KOPT-K1 (cell line): ENCODE measurements around the gene SPOCK3.

Source experiments
- H3K27ac ChIP-seq: fragments of 200-600 bp; sonication (generic); 2 replicates; pipeline ENCODE4 v1.5.1; 2016; ENCODE audit warnings: antibody characterized with exemption, mild to moderate bottlenecking, low read depth, low read length; ENCODE audit not compliant: poor library complexity, severe bottlenecking
- H3K36me3 ChIP-seq: fragments of 200-600 bp; sonication (generic); 2 replicates; pipeline ENCODE4 v1.5.1; 2017; ENCODE audit warnings: antibody characterized with exemption, mild to moderate bottlenecking, low read length, moderate library complexity; ENCODE audit not compliant: insufficient read depth
- H3K9me3 ChIP-seq: fragments of 200-600 bp; sonication (generic); 2 replicates; pipeline ENCODE4 v1.5.1; 2017; ENCODE audit warnings: antibody characterized with exemption, low read length, mild to moderate bottlenecking; ENCODE audit not compliant: insufficient read depth, poor library complexity, severe bottlenecking

Gene SPOCK3

DNA sequence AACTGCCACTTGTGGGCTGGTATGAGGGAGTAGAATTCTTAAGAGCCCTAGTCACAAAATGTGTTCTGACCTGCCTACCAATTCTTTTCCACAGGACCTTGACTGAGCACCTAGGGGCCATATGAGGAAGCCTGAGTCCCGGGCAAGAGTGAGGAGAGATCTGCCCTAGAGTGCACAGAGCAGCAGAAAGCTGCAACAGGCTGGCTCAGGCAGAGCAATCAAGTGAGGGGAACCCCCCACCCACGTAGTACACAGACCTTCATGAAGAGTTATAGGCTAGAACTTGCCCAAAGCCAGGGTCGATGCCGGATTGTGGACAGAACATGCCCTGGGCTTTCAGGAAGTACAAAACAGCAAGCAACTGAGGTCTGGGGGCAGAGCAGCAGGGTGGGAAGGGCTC is 117.0 kb downstream of the SPOCK3 start:
- no peaks in the 10 kb centered on the region for H3K36me3 ChIP-seq
- H3K27ac ChIP-seq: no peak overlapping the region
- no peaks in the 10 kb centered on the region for H3K9me3 ChIP-seq

DNA sequence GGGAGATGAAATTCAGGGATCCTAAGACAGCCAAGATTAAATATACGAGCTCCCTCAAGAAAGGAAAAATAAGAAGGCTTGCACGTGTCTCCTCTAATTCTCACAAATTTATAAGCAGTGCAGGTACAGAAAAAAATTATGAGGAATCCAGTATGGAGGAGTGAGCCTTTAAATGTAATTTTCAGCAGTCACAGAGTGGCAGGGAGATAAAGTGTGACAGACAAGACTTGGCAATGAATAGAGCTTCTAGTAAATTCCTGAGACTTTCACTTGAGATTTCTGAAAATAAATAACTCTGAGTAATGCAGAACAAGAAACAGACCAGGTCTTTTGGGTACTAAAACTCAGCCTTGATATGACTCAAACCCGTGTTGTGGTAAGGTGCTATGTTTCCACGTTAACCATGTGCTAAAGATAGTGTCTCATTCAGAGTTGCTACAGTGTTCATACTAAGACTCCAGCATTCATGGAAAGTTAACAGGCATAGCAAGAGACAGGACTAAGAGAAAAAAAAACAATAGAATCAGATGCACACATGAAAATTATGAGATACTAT is 119.8 kb downstream of the SPOCK3 start:
- Histone ChIP-seq H3K36me3 (no peaks in the 10 kb centered on the region), H3K27ac (no peak overlapping the region), H3K9me3 (no peaks in the 10 kb centered on the region)

DNA sequence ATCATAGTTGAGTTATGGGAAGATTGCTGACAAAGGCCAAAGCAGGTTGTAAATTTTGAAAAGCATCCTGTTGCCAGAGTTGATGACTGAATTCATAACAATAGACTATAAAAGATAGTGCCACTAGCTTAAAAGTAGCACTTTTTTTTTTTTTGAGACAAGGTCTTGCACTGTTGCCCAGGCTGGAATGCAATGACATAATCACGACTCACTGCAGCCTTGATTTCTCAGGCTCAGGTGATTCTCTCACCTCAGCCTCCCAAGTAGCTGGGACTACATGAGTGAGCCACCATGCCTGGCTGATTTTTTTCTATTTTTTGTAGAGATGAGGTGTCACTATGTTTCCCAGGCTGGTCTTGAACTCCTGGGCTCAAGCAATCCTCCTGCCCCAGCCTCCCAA is 122.7 kb downstream of the SPOCK3 start:
- no peaks in the 10 kb centered on the region for H3K36me3 ChIP-seq
- H3K27ac ChIP-seq: no peak overlapping the region
- H3K9me3 ChIP-seq: no peaks in the 10 kb centered on the region

DNA sequence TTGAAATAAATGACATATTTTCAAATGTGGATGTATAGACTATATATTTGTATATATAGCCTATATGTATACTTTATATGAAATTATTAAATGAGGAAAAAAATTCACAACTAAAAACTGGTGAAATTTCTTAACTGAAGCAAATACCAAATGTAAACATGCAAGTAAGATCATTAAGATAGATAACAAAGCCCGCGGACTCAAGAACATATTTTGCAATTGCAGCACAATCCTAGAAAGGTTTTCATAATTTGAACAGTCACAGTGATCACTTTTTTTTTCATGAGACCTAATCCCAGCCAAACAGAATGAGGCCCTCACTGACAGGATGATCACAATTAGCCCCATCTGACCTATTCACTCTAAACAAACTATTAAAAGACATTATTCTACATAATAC is 123.2 kb downstream of the SPOCK3 start:
- Histone ChIP-seq H3K9me3 (no peaks in the 10 kb centered on the region), H3K27ac (no peak overlapping the region)

DNA sequence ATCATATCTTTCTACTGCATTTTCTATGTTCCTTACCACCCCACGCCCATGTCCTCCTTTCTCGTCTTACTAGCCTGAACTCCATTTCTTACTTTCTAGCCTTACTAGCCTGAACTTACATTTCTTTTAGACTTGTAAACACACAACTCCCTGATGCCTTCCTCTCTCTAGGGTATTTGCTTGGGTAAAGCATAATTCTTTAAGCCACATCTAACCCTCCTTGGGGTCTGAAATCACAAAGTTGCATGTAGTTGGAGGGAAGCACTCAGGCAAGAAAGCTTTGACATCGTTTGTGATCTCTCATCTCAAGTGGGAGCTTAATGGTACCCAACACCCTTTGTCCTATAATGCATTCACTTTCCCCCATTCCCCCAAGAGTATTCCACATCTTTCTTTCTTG is 124.4 kb downstream of the SPOCK3 start:
- Histone ChIP-seq H3K27ac (no peak overlapping the region), H3K9me3 (no peaks in the 10 kb centered on the region), H3K36me3 (no peaks in the 10 kb centered on the region)

More for the DNA sequence above, 123.2 kb downstream of the SPOCK3 start:
- no peaks in the 10 kb centered on the region for H3K36me3 ChIP-seq

DNA sequence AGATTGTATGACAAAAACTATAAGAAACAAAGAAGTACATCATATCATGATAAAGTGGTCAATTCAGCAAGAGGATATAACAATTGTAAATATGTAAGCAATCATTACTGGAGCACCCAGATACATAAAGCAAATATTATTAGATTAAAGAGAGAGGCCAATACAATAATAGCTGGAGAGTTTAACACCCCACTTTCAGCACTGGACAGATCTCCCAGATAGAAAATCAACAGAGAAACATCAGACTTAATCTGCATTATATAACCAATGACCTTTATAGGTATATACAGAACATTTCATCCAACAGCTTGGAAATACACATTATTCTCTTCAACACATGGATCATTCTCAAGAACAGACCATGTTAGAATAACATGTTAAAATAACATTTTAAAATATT is 128.4 kb downstream of the SPOCK3 start:
- Histone ChIP-seq H3K9me3 (no peaks in the 10 kb centered on the region), H3K36me3 (no peaks in the 10 kb centered on the region), H3K27ac (no peak overlapping the region)

DNA sequence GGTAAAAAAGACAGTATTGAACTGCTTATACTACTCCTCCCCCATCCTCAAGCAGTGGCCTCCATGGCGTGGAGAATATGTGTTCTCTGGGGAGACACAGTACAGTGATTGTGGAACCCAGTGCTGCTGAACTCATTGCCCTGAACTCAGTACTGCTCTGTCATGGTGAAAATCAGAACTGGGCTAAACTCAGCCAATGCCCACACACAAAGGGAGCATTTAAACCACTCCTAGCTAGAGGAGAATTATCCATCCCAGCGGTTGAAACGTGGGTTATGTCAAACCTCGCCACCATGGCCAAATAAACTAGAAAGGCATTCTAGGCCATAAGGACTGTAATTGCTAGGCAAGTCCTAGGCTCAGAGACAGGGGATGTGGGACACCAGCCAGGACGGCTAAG is 131.8 kb downstream of the SPOCK3 start:
- H3K27ac ChIP-seq: no peak overlapping the region
- no peaks in the 10 kb centered on the region for H3K36me3 ChIP-seq
- no peaks in the 10 kb centered on the region for H3K9me3 ChIP-seq

DNA sequence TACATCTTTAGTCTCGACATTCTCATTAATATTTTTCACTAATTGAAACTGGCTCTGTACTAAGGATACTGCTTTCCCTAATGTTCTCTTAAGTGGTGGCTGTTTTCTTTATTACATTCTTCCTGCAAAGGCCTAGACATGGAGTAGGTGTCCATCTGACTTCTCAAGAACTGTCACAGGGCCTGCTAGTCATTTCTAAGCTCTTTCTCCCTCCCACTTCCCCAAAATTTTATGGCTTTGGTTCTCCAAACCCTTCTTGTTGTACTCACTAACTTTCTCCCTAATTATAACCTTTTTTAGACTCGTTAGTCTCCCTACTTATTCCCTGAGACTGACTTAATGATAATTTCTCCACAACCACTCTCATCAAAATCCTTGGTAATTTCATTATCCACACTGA is 133.3 kb downstream of the SPOCK3 start:
- no peaks in the 10 kb centered on the region for H3K9me3 ChIP-seq
- no peak overlapping the region for H3K27ac ChIP-seq
- H3K36me3 ChIP-seq: no peaks in the 10 kb centered on the region

GRCh38 chr4:167100120-167100519 is 134.2 kb downstream of the SPOCK3 start:
- Histone ChIP-seq H3K36me3 (no peaks in the 10 kb centered on the region), H3K9me3 (no peaks in the 10 kb centered on the region), H3K27ac (no peak overlapping the region)

- H3K27ac ChIP-seq: no peak overlapping the region
- H3K9me3 ChIP-seq: no peaks in the 10 kb centered on the region
- H3K36me3 ChIP-seq: no peaks in the 10 kb centered on the region
These were observed 146.2 kb downstream of the SPOCK3 start for GRCh38 chr4:167088115-167088514.

GRCh38 chr4:167084321-167084720 is 150.0 kb downstream of the SPOCK3 start:
- no peaks in the 10 kb centered on the region for H3K36me3 ChIP-seq
- no peak overlapping the region for H3K27ac ChIP-seq
- H3K9me3 ChIP-seq: no peaks in the 10 kb centered on the region

- no peak overlapping the region for H3K27ac ChIP-seq
- no peaks in the 10 kb centered on the region for H3K9me3 ChIP-seq
- H3K36me3 ChIP-seq: no peaks in the 10 kb centered on the region
These were observed 154.5 kb downstream of the SPOCK3 start for GRCh38 chr4:167079762-167080161.

DNA sequence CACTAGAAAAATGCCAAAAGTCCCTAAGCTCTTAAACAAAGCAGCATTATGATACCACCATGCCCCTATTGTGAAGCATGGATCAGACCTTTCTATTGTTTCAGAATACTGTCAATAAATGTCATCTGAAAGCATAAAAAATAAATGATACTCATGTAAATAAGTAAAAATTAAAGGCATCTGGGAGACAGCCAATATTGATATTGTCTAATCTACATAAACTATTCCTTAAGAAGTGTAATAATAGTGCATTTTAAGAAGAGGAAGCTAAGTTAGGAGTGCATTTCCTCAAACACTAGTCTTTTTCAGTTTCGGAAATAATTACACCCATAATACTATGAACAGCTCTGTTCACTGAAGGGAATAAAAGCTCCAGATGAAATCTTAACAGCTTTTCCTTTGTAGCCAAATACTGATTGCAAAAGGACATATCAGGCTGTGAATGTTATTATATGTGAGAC is 181.6 kb downstream of the SPOCK3 start:
- H3K27ac ChIP-seq: no peak overlapping the region
- H3K9me3 ChIP-seq: no peaks in the 10 kb centered on the region
- H3K36me3 ChIP-seq: no peaks in the 10 kb centered on the region

- Histone ChIP-seq H3K36me3 (no peaks in the 10 kb centered on the region), H3K27ac (no peak overlapping the region)
These were observed 185.0 kb downstream of the SPOCK3 start for GRCh38 chr4:167049257-167049656.

GRCh38 chr4:167041524-167041923 is 192.8 kb downstream of the SPOCK3 start:
- no peak overlapping the region for H3K27ac ChIP-seq
- no peaks in the 10 kb centered on the region for H3K36me3 ChIP-seq
- no peaks in the 10 kb centered on the region for H3K9me3 ChIP-seq

More at GRCh38 chr4:167049257-167049656, 185.0 kb downstream of the SPOCK3 start:
- H3K9me3 ChIP-seq: no peaks in the 10 kb centered on the region

GRCh38 chr4:167035390-167035789 is 198.9 kb downstream of the SPOCK3 start:
- Histone ChIP-seq H3K27ac (no peak overlapping the region), H3K9me3 (no peaks in the 10 kb centered on the region), H3K36me3 (no peaks in the 10 kb centered on the region)
